ENCODE data around the gene TRMO. TPM values are rescaled to one million over a fixed set of nuclear protein-coding genes. Genes with fewer than 3 reads are reported as not detected.
"Not testable (repeated sequence)": the region's sequence is repeated elsewhere in the genome, so short reads cannot be mapped to it uniquely, and the experiment has no call there.

Gene TRMO, protein sequence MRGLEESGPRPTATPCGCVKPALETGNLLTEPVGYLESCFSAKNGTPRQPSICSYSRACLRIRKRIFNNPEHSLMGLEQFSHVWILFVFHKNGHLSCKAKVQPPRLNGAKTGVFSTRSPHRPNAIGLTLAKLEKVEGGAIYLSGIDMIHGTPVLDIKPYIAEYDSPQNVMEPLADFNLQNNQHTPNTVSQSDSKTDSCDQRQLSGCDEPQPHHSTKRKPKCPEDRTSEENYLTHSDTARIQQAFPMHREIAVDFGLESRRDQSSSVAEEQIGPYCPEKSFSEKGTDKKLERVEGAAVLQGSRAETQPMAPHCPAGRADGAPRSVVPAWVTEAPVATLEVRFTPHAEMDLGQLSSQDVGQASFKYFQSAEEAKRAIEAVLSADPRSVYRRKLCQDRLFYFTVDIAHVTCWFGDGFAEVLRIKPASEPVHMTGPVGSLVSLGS
- 10 to 100 TPM; 21.3 to 23.6 TPM for total RNA-seq

DNA sequence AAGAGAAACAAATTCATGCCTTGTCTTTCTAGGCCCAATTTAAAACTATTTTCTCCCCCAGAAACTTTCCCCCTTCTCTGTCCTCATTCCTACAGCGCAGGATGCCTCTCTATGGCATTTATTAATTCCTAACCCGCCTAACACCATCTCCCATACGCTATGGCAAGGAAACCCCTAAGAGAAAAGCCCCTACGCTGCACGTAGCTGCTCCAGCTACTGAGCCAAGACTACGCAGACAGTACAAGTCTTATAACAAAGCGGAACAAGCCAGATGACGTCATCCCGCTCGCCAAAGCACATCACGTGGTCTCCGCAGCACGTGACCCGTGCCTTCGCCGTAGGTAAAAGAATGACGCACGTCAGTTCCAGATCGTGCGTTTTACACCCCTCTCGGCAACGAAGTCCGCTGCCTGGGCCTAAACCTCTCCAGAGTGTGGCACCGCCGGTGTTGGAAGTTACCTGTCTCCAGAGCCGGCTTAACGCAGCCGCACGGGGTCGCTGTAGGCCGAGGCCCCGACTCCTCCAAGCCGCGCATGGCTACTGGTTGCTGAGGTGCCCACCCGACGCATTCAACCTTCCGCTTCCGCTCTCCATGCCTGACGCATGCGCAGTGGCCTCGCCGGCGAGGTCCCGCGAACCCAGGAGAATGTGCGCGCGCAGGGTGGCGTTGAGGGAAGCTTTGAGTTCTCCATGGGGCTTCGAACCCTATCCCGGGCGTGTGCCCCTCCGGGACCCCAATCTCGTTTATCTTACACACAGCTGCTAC, at the start of gene TRMO:
Gene TRMO, minus strand, starts transcription at position 542 of the 766 bp plus-strand sequence. Its CDS starts 7 bp downstream, at position 535.
- Mint-ChIP-seq H3K4me1 (peaks cover 37% of the 10 kb centered on the region), H3K9me3 (no peaks in the 10 kb centered on the region), H3K4me3 (peak within 1 kb of the TSS; percentile 86), H3K27me3 (no peaks in the 10 kb centered on the region), H3K36me3 (ENCODE audit: low read depth) (peaks cover 29% of the 10 kb centered on the region), H3K27ac (peak within 1 kb of the TSS; percentile 97)
- peak; percentile 84 for ATAC-seq (replicated peaks)

DNA sequence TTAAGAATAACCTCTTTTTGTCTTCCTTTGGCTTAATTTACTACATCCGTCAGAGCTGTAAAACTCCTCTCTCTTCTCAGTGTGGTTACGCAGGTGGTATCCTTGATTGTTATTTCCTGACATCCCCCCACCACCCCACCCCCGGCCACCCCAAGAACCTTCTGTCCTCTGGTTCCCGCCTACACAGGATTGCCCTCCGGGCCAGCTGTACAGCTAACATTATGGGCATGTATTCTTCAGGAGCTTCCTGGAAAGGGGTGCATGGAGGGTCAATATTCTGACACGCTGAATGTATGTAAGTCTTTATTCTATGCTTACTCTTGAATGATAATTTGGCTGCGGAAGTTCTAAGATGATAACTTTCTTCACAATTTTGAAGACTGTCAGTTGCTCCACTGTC, 47.9 kb upstream of the TRMO start:
- H3K27me3 Mint-ChIP-seq, result peaks cover 5% of the 10 kb centered on the region
- peaks cover 1% of the 10 kb centered on the region for H3K4me1 Mint-ChIP-seq
- H3K36me3 Mint-ChIP-seq (ENCODE audit: low read depth), result no peaks in the 10 kb centered on the region
- H3K9me3 Mint-ChIP-seq, result peaks cover 2% of the 10 kb centered on the region
- H3K4me3 Mint-ChIP-seq, result no peak overlapping the region
- no peak for ATAC-seq (replicated peaks)
- H3K27ac Mint-ChIP-seq, result no peak overlapping the region

- Mint-ChIP-seq H3K27ac (no peak overlapping the region), H3K4me3 (no peak overlapping the region), H3K27me3 (peaks cover 3% of the 10 kb centered on the region), H3K9me3 (no peaks in the 10 kb centered on the region), H3K36me3 (ENCODE audit: low read depth) (no peaks in the 10 kb centered on the region), H3K4me1 (no peaks in the 10 kb centered on the region)
- ATAC-seq (replicated peaks), result no peak
These were observed 46.7 kb upstream of the TRMO start for GRCh38 chr9:97969014-97969413.

DNA sequence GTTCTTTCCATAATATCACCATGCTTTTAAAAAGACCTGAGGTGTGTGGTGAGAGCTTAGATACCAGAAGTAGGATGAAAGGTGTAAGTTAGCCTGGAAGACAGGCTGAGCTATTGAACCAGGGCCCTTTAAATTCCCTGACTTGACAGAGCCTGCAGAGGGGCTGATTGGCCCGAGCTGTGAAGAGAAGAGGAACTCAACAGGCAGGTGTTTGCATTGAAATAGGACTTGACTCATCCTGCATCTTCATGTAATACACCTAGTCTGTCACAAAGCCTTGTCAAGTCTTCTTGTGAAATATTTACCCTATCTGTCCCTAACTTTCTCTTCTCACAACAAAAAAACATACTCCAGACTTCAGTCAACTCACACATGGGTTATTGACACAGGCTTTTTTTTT, 44.2 kb upstream of the TRMO start:
- no peaks in the 10 kb centered on the region for H3K9me3 Mint-ChIP-seq
- H3K4me1 Mint-ChIP-seq, result no peaks in the 10 kb centered on the region

DNA sequence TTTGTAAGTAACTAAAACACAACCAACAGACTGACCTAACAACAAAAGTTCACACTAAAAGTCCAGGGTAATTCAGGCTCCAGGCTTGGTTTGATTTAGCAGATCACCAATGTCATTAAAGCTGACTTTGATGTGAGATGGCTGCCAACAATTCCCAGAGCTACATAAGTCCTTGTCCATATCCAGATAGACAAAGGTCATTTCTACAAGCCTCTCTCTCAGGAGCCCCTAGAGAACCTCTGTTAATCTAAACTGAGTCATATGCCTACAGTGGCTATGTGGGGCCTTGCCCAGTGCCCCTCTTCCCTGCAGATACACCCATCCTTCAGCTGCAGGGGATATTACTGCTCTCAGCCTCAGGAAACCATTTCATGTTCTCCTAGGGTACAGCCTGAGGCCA, 42.6 kb upstream of the TRMO start:
- no peaks in the 10 kb centered on the region for H3K36me3 Mint-ChIP-seq (ENCODE audit: low read depth)
- H3K4me3 Mint-ChIP-seq, result no peak overlapping the region
- no peaks in the 10 kb centered on the region for H3K27me3 Mint-ChIP-seq
- no peaks in the 10 kb centered on the region for H3K9me3 Mint-ChIP-seq
- no peaks in the 10 kb centered on the region for H3K4me1 Mint-ChIP-seq
- no peak overlapping the region for H3K27ac Mint-ChIP-seq
- ATAC-seq (replicated peaks), result no peak

More for the DNA sequence above, 44.2 kb upstream of the TRMO start:
- Mint-ChIP-seq H3K27ac (no peak overlapping the region), H3K36me3 (ENCODE audit: low read depth) (no peaks in the 10 kb centered on the region), H3K27me3 (no peaks in the 10 kb centered on the region), H3K4me3 (no peak overlapping the region)
- no peak for ATAC-seq (replicated peaks)

GRCh38 chr9:97963232-97963631, 40.9 kb upstream of the TRMO start:
- H3K27ac Mint-ChIP-seq, result no peak overlapping the region
- H3K4me3 Mint-ChIP-seq, result no peak overlapping the region
- H3K9me3 Mint-ChIP-seq, result no peaks in the 10 kb centered on the region
- peaks cover 5% of the 10 kb centered on the region for H3K4me1 Mint-ChIP-seq
- no peaks in the 10 kb centered on the region for H3K27me3 Mint-ChIP-seq
- H3K36me3 Mint-ChIP-seq (ENCODE audit: low read depth), result no peaks in the 10 kb centered on the region
- no peak for ATAC-seq (replicated peaks)

DNA sequence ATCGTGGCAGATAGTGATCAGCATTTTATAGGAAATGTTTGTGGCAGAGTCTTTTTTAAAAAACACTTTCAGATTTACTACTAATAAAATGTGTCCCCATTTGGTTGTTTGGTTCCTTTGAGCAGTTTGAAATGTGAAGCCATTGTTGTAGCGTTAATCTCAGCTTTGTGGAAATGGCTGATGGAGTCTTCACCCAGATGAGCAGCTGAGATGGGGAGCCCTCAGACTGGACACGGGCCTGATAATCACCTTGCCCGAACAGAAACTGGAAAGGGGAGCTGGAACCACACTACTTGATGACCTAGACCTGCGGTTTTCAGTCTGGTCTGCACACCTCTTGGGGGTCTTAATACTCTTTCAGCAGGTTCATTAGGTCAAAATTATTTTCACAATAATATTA, 40.3 kb upstream of the TRMO start:
- Mint-ChIP-seq H3K4me1 (peaks cover 5% of the 10 kb centered on the region), H3K9me3 (no peaks in the 10 kb centered on the region), H3K4me3 (no peak overlapping the region), H3K36me3 (ENCODE audit: low read depth) (no peaks in the 10 kb centered on the region), H3K27ac (no peak overlapping the region), H3K27me3 (no peaks in the 10 kb centered on the region)
- no peak for ATAC-seq (replicated peaks)

DNA sequence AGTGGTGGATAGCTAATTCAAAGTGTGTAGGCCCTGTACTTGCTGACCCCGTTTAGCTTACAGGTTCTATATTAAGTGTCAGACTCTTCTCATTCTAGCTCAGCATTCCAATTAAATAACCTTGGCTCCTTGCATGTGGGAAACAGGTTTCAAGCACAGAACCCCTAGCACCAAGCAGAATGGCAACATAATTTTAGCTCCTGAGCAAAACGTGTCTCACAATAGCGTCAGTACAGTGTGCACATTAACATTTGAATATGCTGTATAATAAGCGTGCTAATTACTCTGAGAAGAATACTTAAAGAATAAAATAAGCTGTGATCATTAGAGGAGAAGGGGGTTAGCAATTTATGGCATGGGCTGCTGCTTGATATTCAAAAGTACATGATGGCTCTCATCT, 39.8 kb upstream of the TRMO start:
- no peak for ATAC-seq (replicated peaks)
- no peaks in the 10 kb centered on the region for H3K36me3 Mint-ChIP-seq (ENCODE audit: low read depth)
- no peak overlapping the region for H3K4me3 Mint-ChIP-seq
- no peaks in the 10 kb centered on the region for H3K9me3 Mint-ChIP-seq
- H3K27me3 Mint-ChIP-seq, result no peaks in the 10 kb centered on the region
- H3K4me1 Mint-ChIP-seq, result peaks cover 5% of the 10 kb centered on the region
- H3K27ac Mint-ChIP-seq, result no peak overlapping the region

DNA sequence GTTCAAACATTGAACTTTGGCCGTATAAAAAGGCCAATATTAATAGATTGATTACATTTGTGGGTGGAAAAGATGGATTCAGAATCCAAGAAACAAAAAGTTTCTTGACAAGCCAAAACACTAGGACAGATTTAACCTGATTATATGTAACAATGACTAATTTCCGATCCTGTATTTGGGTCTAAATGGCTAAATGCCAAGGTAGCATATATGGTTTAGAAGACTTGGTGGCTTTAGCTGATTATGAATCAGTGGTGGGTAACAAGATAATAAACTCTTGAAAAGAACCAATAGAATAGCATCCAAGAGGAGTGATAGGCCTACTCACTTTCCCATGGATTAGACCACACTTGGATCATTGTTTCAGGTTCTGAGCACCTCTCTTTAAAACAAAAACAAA, 39.1 kb upstream of the TRMO start:
- H3K27me3 Mint-ChIP-seq, result no peaks in the 10 kb centered on the region
- no peaks in the 10 kb centered on the region for H3K36me3 Mint-ChIP-seq (ENCODE audit: low read depth)
- no peak overlapping the region for H3K4me3 Mint-ChIP-seq
- no peak overlapping the region for H3K27ac Mint-ChIP-seq
- no peaks in the 10 kb centered on the region for H3K9me3 Mint-ChIP-seq
- ATAC-seq (replicated peaks), result no peak
- H3K4me1 Mint-ChIP-seq, result peaks cover 5% of the 10 kb centered on the region

DNA sequence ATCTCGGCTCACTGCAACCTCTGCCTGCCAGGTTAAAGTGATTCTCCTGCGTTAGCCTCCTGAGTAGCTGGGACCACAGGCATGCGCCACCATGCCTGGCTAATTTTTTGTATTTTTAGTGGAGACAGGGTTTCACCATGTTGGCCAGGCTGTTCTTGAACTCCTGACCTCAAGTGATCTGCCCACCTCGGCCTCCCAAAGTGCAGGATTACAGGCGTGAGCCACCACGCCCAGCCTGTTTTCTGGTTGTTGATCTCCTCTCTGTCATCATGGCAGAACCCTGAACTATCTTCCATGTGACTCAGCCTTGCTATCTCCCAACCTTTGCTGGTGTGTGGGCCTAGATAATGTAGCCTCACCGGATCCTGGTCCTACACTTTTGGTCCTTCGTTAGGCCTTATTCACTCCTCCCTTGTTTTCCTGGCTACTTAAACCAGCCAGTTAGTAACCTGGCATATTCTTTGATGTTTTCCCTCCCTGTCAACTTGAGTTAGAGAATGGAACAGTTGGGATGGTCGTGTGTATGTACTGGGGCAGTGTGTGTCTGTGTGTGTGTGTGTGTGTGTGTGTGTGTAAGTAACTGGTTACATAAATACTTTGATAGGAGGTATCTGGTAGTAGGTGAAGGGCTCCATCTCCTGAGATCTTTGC, 38.5 kb upstream of the TRMO start:
- not testable (repeated sequence) for H3K4me1 Mint-ChIP-seq; ATAC-seq (replicated peaks); H3K4me3 Mint-ChIP-seq; H3K27ac Mint-ChIP-seq; H3K36me3 Mint-ChIP-seq (ENCODE audit: low read depth); H3K27me3 Mint-ChIP-seq; H3K9me3 Mint-ChIP-seq

DNA sequence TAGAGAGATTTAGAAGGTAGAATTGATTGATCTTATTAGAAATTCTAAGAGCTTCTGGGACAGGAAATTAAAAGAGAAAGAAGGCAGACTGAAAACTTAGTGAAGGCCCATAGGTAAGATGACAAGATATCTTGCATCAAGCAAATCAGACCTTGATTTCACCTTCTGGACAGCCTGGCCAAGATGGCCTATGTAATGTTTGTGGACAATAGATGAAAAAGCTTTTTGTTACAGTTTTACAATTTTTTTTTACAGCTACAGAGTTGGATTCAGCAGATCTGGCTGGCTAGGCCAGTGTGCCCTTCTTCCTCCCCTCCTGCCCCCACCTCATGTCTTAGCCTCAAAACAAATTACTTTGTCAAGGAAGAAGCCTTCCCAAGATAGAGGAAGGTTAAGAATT, 37.3 kb upstream of the TRMO start:
- Mint-ChIP-seq H3K27ac (peak overlapping the region; percentile 75), H3K27me3 (no peaks in the 10 kb centered on the region), H3K4me1 (peaks cover 5% of the 10 kb centered on the region), H3K9me3 (no peaks in the 10 kb centered on the region), H3K36me3 (ENCODE audit: low read depth) (no peaks in the 10 kb centered on the region), H3K4me3 (no peak overlapping the region)
- no peak for ATAC-seq (replicated peaks)

DNA sequence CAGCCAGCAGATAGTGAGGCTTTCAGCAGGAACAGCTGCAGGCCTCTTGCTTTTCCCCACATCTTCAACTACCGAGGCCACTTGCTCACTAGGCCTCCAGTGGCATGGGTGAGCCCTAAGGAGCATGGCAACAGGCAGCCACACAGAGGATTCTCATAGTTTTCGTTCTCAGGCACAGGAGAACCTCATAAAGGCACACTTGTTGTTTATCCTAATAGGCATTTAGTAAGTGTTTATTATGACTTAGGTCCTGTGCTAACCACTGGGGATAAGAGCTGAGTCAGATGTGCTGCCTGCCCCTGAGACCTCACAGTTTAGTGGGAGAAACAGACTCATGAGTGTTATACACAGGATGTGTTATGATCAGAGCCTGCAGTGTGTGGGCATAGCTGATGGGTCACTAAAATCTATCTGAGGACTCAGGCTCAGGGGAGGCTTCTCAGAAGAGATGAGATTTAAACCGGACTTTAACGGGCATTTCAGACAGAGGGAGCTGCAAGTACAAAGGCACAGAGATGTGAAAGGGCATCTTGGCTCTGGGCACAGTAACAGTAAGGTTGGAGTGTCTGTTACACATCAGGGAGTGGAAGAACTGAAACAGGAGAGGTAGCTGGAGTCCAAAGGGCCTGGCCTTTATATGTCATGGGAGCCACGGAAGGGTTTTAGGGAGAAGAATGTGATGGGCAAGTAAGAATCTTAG, 36.7 kb upstream of the TRMO start:
- H3K4me3 Mint-ChIP-seq, result no peak overlapping the region

GRCh38 chr9:97956331-97956730, 34.0 kb upstream of the TRMO start:
- Mint-ChIP-seq H3K4me3 (no peak overlapping the region), H3K27ac (no peak overlapping the region), H3K27me3 (no peaks in the 10 kb centered on the region), H3K36me3 (ENCODE audit: low read depth) (no peaks in the 10 kb centered on the region), H3K4me1 (peaks cover 8% of the 10 kb centered on the region), H3K9me3 (no peaks in the 10 kb centered on the region)
- ATAC-seq (replicated peaks), result peak; percentile 54

More for the DNA sequence above, 36.7 kb upstream of the TRMO start:
- H3K36me3 Mint-ChIP-seq (ENCODE audit: low read depth), result no peaks in the 10 kb centered on the region
- H3K27ac Mint-ChIP-seq, result peak overlapping the region; percentile 75
- peak; percentile 86 for ATAC-seq (replicated peaks)
- H3K9me3 Mint-ChIP-seq, result no peaks in the 10 kb centered on the region
- H3K4me1 Mint-ChIP-seq, result peaks cover 8% of the 10 kb centered on the region
- H3K27me3 Mint-ChIP-seq, result no peaks in the 10 kb centered on the region

- ATAC-seq (replicated peaks), result peak; percentile 83
- no peak overlapping the region for H3K27ac Mint-ChIP-seq
- no peaks in the 10 kb centered on the region for H3K27me3 Mint-ChIP-seq
- no peaks in the 10 kb centered on the region for H3K36me3 Mint-ChIP-seq (ENCODE audit: low read depth)
- H3K9me3 Mint-ChIP-seq, result no peaks in the 10 kb centered on the region
- no peak overlapping the region for H3K4me3 Mint-ChIP-seq
- H3K4me1 Mint-ChIP-seq, result peaks cover 8% of the 10 kb centered on the region
These were observed 32.3 kb upstream of the TRMO start for GRCh38 chr9:97954550-97954989.
